ENCODE results near the gene ATP5PB.

The ATP5PB gene

GRCh38 chr1:111417755-111418154, 31.5 kb upstream of the ATP5PB start:
- Histone ChIP-seq H3K9me3 (ENCODE audit: low read length) (no peaks in the 10 kb centered on the region), H3F3A (ENCODE audit: insufficient read depth, low read length) (no peaks in the 10 kb centered on the region), H3K79me2 (ENCODE audit: insufficient read depth, low read length) (no peaks in the 10 kb centered on the region), H4K20me1 (ENCODE audit: insufficient read depth, low read length) (no peaks in the 10 kb centered on the region), H3K4me2 (ENCODE audit: low read length) (no peak overlapping the region), H3K4me3 (ENCODE audit: low read depth, low read length, poor library complexity, severe bottlenecking) (no peak overlapping the region), H3K9me2 (ENCODE audit: low read depth, low read length) (no peaks in the 10 kb centered on the region), H2AFZ (ENCODE audit: low read length) (no peak overlapping the region), H3K36me3 (ENCODE audit: insufficient read depth, low read length) (no peaks in the 10 kb centered on the region), H3K9ac (ENCODE audit: low read length) (no peak overlapping the region), H3K27ac (ENCODE audit: low read depth, low read length, poor library complexity, severe bottlenecking) (no peak overlapping the region), H3K27me3 (ENCODE audit: insufficient read depth, low read length) (no peaks in the 10 kb centered on the region), H3K4me1 (ENCODE audit: insufficient read depth, low read length, severe bottlenecking) (no peaks in the 10 kb centered on the region)
- no peak for TF ChIP-seq CTCF (IDR thresholded peaks at IDR 0.05; ENCODE audit: low read length)
- no peak for TF ChIP-seq EZH2 (IDR thresholded peaks at IDR 0.05; ENCODE audit: borderline replicate concordance, low read length)

GRCh38 chr1:111419037-111419436, 30.2 kb upstream of the ATP5PB start:
- H3K4me3 ChIP-seq (ENCODE audit: low read depth, low read length, poor library complexity, severe bottlenecking), result no peak overlapping the region
- H3K9me2 ChIP-seq (ENCODE audit: low read depth, low read length), result no peaks in the 10 kb centered on the region
- H2AFZ ChIP-seq (ENCODE audit: low read length), result no peak overlapping the region
- H3K9me3 ChIP-seq (ENCODE audit: low read length), result no peaks in the 10 kb centered on the region
- H3K36me3 ChIP-seq (ENCODE audit: insufficient read depth, low read length), result no peaks in the 10 kb centered on the region
- no peak overlapping the region for H3K4me2 ChIP-seq (ENCODE audit: low read length)
- no peaks in the 10 kb centered on the region for H3F3A ChIP-seq (ENCODE audit: insufficient read depth, low read length)
- H3K79me2 ChIP-seq (ENCODE audit: insufficient read depth, low read length), result no peaks in the 10 kb centered on the region
- no peaks in the 10 kb centered on the region for H3K27me3 ChIP-seq (ENCODE audit: insufficient read depth, low read length)
- no peaks in the 10 kb centered on the region for H4K20me1 ChIP-seq (ENCODE audit: insufficient read depth, low read length)
- no peak overlapping the region for H3K9ac ChIP-seq (ENCODE audit: low read length)
- H3K4me1 ChIP-seq (ENCODE audit: insufficient read depth, low read length, severe bottlenecking), result no peaks in the 10 kb centered on the region
- no peak overlapping the region for H3K27ac ChIP-seq (ENCODE audit: low read depth, low read length, poor library complexity, severe bottlenecking)
- TF ChIP-seq EZH2 (IDR thresholded peaks at IDR 0.05; ENCODE audit: borderline replicate concordance, low read length) (no peak), CTCF (IDR thresholded peaks at IDR 0.05; ENCODE audit: low read length) (no peak)

- H3K9ac ChIP-seq (ENCODE audit: low read length), result no peak overlapping the region
- no peaks in the 10 kb centered on the region for H3K36me3 ChIP-seq (ENCODE audit: insufficient read depth, low read length)
- H3K9me2 ChIP-seq (ENCODE audit: low read depth, low read length), result no peaks in the 10 kb centered on the region
- H4K20me1 ChIP-seq (ENCODE audit: insufficient read depth, low read length), result no peaks in the 10 kb centered on the region
- H2AFZ ChIP-seq (ENCODE audit: low read length), result no peak overlapping the region
- no peak overlapping the region for H3K4me2 ChIP-seq (ENCODE audit: low read length)
- H3K79me2 ChIP-seq (ENCODE audit: insufficient read depth, low read length), result no peaks in the 10 kb centered on the region
- H3K4me3 ChIP-seq (ENCODE audit: low read depth, low read length, poor library complexity, severe bottlenecking), result no peak overlapping the region
- no peaks in the 10 kb centered on the region for H3K9me3 ChIP-seq (ENCODE audit: low read length)
- no peaks in the 10 kb centered on the region for H3F3A ChIP-seq (ENCODE audit: insufficient read depth, low read length)
- no peak for TF ChIP-seq EZH2 (IDR thresholded peaks at IDR 0.05; ENCODE audit: borderline replicate concordance, low read length)
- TF ChIP-seq CTCF (IDR thresholded peaks at IDR 0.05; ENCODE audit: low read length), result no peak
- no peaks in the 10 kb centered on the region for H3K4me1 ChIP-seq (ENCODE audit: insufficient read depth, low read length, severe bottlenecking)
- H3K27me3 ChIP-seq (ENCODE audit: insufficient read depth, low read length), result no peaks in the 10 kb centered on the region
- H3K27ac ChIP-seq (ENCODE audit: low read depth, low read length, poor library complexity, severe bottlenecking), result no peak overlapping the region
Measured at GRCh38 chr1:111420377-111420776, 28.9 kb upstream of the ATP5PB start.
